Fibroblast of mammary gland (primary cell): ENCODE data around the gene LRRC28.

ENCODE experiments used
- DNase-seq: peaks from one replicate; pipeline ENCODE4 v3.0.0-alpha.2; 2010; ENCODE audit warnings: low read depth
- H3K4me3 ChIP-seq: 2 replicates; pipeline ENCODE4 v1.5.1; 2011; ENCODE audit warnings: low read depth, mild to moderate bottlenecking, low read length, moderate library complexity; ENCODE audit not compliant: control insufficient read depth
- TF ChIP-seq, protein P1 (sequence below): conservative IDR thresholded peaks from 2 replicates; pipeline ENCODE4 v1.5.1; 2011; ENCODE audit warnings: low read depth, low read length, inconsistent platforms; ENCODE audit not compliant: control insufficient read depth, insufficient read depth

Gene LRRC28

DNA sequence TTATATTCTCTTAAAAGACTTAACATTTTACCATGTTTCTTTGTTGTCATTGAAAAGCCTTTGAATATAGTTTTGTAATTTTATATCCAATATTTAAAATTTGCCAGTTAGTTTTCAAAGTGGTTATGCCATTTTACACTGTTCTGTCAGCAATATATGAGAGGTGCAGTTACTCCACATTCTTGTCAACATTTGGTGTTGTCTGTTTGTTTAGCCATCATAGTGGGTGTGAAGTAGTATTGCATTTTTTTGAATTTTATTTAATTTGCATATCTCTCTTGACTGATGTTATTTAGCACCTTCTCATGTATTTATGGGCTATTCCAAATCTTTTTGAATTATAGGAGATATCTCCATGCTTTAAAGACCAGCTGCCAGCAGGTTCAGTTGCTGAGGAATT, 40.4 kb downstream of the LRRC28 start:
- TF ChIP-seq, protein P1, sequence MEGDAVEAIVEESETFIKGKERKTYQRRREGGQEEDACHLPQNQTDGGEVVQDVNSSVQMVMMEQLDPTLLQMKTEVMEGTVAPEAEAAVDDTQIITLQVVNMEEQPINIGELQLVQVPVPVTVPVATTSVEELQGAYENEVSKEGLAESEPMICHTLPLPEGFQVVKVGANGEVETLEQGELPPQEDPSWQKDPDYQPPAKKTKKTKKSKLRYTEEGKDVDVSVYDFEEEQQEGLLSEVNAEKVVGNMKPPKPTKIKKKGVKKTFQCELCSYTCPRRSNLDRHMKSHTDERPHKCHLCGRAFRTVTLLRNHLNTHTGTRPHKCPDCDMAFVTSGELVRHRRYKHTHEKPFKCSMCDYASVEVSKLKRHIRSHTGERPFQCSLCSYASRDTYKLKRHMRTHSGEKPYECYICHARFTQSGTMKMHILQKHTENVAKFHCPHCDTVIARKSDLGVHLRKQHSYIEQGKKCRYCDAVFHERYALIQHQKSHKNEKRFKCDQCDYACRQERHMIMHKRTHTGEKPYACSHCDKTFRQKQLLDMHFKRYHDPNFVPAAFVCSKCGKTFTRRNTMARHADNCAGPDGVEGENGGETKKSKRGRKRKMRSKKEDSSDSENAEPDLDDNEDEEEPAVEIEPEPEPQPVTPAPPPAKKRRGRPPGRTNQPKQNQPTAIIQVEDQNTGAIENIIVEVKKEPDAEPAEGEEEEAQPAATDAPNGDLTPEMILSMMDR: no peak
- no peak for DNase-seq
- H3K4me3 ChIP-seq: no peak overlapping the region

DNA sequence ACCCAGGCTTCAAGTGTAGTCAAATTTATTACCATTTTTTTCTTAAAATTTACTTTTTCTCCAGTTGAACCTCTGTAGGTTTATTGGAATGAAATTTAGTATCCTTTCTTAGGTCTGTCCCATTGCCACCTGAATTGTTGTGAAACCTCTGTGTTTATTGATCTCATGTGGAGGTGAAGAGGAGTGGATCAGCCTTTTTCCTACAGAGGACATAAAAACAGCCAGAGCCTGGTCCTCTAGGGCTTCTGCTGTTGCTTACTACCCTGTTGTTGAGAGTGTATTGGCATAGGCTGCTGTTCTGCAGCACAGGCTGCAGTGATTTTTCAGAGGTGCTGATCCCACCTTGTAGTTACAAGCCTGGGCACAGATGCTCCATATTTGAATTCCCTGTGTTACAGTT, 44.6 kb downstream of the LRRC28 start:
- no peak overlapping the region for H3K4me3 ChIP-seq
- no peak for DNase-seq
- TF ChIP-seq, protein P1: no peak

DNA sequence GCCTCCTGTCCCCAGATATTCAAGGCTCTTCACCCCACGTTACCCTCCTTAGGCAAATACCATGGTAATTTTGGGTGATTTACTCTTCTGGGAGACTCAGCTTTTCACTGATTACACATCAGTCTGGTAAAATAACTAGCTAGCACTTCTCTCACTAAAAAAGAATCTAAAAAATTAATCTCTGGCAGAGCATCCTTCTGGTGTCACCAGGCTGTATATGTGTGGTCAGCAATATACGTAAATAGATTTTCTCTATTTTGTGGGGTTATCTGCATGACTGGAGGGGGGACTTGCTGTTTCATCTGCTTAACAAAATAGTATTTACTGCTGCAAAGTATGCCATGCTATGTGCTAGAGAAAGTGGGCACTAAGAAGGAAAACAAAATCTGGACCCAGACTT, 45.1 kb downstream of the LRRC28 start:
- no peak overlapping the region for H3K4me3 ChIP-seq
- TF ChIP-seq, protein P1: no peak
- no peak for DNase-seq

DNA sequence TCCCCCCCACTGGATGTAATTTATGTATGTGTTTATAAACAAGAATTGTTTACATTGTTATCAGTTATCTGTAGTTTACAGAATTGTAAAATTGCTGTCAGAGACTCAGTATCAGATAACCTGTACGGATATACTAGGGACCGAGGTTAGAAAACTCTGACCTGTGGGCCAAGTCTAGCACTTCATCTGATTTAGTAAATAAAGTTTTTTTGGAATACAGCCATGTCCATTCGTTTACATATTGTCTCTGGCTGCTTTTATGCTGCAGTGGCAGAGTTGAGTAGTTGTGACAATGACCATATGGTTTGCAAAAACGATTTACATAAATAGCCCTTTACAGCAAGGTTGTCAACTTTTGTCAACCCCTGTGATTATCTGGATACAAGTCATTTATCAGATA, 52.6 kb downstream of the LRRC28 start:
- TF ChIP-seq, protein P1: no peak
- H3K4me3 ChIP-seq: no peak overlapping the region
- no peak for DNase-seq

DNA sequence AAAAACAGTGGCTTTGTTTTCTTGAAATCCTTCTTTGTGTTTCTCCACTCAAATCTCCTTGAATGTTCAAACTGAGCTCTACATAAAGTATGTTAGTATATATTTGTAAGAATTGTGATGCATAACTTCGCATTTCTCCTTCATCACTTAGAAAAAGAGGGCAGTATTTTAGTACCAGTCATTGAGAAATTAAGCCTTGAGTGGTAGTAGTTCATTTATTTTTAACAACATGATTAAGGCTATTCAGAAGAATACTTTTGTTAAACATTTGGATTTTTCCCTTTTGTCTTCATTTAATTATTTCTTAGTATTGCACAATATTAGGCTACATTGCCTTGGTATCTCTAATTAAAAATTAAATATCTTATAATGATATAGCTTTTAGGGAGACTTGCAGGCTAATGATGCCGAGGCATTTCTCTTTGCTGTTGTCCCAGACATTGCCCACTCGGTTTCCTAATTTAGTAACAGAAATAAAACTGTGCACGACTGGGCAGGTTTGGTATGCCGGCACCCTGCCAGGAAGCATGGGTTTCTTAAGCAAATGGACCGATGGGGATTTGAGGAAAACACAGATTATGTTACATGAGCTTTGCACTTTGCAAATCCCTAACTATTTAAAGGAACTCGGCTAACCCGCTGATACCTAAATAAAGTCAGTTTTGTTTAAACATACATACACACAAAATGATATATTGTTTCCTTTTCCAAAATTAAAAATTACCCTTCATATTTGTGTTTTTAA, 54.7 kb downstream of the LRRC28 start:
- no peak overlapping the region for H3K4me3 ChIP-seq
- DNase-seq: peak; percentile 66
- TF ChIP-seq, protein P1: no peak

DNA sequence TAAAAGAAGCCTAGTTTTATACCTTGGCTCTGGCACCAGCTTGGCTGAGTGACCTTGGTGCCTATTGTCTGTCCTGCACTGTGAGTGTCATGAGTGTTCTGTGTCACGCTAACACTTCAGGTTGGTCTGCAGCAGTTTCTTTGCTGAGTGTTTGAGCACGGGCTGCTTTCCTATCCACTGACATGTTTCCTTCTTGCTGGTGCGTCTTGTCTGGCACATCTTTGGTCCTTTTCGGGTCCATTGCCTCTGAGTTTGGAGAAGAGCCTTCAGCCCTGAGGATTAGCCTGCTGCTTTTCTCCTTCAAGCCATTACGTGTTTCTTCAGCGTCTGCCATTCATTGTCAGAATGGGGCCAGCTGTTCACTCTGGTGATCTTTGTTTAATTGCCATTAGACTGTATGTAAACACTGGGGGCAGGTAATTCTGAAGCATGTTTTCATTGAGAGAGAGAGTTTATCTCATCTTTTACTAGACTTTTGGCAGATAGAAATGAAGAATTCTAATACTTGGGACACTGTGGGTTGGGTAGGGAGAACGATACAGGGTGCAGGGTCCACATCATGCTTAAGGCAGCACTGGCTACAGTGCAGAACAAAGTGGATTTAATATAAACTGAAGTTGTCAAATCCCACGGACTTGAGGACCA, 55.5 kb downstream of the LRRC28 start:
- TF ChIP-seq, protein P1: no peak
- no peak overlapping the region for H3K4me3 ChIP-seq
- no peak for DNase-seq
